Stimulated activated naive CD8-positive, alpha-beta T cell treated with anti-CD3 and anti-CD28 coated beads, Interleukin-15, Interleukin-2, amounts not matched to agents 100 ng/mL and 50 ng/mL, for 24 hours (primary cell): Measurements from ENCODE around the gene ENOX1.
"Not testable (repeated sequence)": the region's sequence is repeated elsewhere in the genome, so short reads cannot be mapped to it uniquely, and the experiment has no call there.

Experiments
- H3K27ac Mint-ChIP-seq: one replicate; pipeline ENCODE4 v1.8.0; 2021; ENCODE audit warnings: mild to moderate bottlenecking, mixed read lengths
- H3K27me3 Mint-ChIP-seq: one replicate; pipeline ENCODE4 v1.8.0; 2021; ENCODE audit warnings: mixed read lengths
- H3K36me3 Mint-ChIP-seq: one replicate; pipeline ENCODE4 v1.8.0; 2021; ENCODE audit warnings: low read depth, mixed read lengths
- H3K4me1 Mint-ChIP-seq: one replicate; pipeline ENCODE4 v1.8.0; 2021; ENCODE audit warnings: low read depth, mixed read lengths
- H3K4me3 Mint-ChIP-seq: one replicate; pipeline ENCODE4 v1.8.0; 2021; ENCODE audit warnings: mild to moderate bottlenecking, mixed read lengths
- H3K9me3 Mint-ChIP-seq: one replicate; pipeline ENCODE4 v1.8.0; 2021; ENCODE audit warnings: mixed read lengths

ENOX1 gene

DNA sequence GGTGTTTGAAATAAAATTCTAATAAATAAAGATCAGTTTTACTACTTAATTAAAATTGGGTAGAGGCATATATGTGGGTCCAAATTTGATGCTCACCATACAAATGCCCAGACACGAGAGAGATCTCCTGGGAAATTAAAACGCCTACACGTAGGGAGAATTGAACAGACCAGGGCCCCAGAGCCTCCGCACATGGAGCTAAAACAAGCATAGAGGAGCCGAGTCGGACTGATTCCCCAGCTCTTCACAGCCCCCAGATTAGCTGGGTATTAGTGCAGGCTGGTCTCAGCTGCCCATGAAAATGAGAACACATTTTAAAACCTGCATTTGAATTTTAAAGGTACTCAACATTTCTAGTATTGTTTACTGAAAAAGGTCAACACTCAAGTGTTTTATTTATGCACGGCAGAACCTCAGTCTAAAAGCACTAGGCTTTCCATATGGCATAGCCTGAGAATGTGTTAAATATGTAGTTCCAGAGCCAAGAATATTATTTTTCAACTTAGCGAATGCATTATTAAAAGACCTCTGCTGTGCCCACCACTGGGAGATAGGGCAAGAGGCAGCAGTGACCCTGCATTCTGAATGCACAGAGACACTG lies 344.8 kb downstream of the ENOX1 start:
- no peaks in the 10 kb centered on the region for H3K4me1 Mint-ChIP-seq
- H3K27ac Mint-ChIP-seq = no peak overlapping the region

DNA sequence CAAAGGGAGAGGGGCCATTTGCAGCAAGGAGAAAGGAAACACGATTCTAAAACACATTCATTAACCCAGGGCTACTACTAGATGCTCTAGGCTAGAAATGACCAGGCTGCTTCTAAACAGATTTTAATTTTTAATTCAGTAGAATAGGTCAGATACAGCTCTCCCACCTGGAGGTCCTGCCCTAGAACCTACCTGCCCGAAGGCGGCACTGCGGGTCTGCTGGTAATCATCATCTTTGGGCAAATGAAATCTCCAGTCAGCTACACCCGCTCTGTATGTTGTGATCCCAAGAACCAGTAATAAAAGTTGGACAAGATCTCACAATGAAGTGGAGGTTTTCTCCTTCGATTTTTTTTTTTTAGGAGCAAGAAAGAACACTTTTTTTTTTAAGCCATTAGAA lies 345.3 kb downstream of the ENOX1 start:
- no peaks in the 10 kb centered on the region for H3K9me3 Mint-ChIP-seq
- H3K4me1 Mint-ChIP-seq = no peaks in the 10 kb centered on the region
- no peak overlapping the region for H3K27ac Mint-ChIP-seq
- H3K27me3 Mint-ChIP-seq = peaks cover 8% of the 10 kb centered on the region
- no peak overlapping the region for H3K4me3 Mint-ChIP-seq
- no peaks in the 10 kb centered on the region for H3K36me3 Mint-ChIP-seq

More for the DNA sequence above, 344.8 kb downstream of the ENOX1 start:
- no peaks in the 10 kb centered on the region for H3K36me3 Mint-ChIP-seq
- H3K9me3 Mint-ChIP-seq = no peaks in the 10 kb centered on the region
- H3K27me3 Mint-ChIP-seq = peaks cover 8% of the 10 kb centered on the region
- no peak overlapping the region for H3K4me3 Mint-ChIP-seq

DNA sequence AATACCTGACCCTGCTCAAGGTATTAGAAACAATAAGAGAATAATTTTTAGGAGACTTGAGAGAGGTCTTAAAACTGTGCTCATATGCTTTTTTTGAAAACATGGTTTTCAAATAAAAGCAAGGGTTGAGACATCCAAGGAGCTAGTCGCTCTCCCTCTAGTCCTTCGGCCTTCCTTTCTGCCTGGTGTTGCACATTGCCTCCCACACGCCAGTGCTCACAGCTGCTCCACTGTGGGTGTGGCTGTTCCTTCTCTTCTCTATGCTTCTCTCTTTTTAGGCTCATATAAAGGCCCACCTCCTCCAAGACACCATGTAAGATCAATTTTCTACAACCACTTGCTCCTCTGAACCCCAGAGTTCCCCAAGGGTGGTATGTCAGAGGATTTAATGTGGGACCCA lies 352.6 kb downstream of the ENOX1 start:
- Mint-ChIP-seq H3K36me3 (no peaks in the 10 kb centered on the region), H3K27me3 (peaks cover 4% of the 10 kb centered on the region), H3K4me1 (no peaks in the 10 kb centered on the region), H3K9me3 (no peaks in the 10 kb centered on the region), H3K4me3 (no peak overlapping the region), H3K27ac (no peak overlapping the region)

DNA sequence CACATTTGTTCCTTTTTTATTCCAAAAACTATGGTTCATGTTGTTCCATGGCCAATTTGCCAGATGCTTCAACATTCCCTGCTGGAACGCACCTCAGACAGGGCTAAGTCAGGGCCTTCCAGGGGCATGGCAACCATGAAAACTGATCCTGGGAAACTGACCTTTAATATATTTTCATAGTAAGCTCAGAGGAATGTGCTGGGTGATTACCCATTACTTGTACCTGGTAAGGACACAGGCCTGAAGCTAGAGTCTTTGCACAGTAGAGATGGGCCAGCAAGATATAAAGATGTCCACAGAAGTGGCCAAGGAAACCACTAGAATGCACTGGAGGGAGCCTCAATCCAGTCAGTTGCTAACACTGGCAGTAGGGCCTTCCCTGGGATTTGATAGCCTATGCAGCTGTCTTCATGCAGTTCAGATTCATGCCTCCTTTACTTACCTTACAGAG lies 353.1 kb downstream of the ENOX1 start:
- no peak overlapping the region for H3K27ac Mint-ChIP-seq
- H3K4me3 Mint-ChIP-seq = no peak overlapping the region
- H3K9me3 Mint-ChIP-seq = no peaks in the 10 kb centered on the region
- H3K4me1 Mint-ChIP-seq = no peaks in the 10 kb centered on the region
- peaks cover 4% of the 10 kb centered on the region for H3K27me3 Mint-ChIP-seq
- H3K36me3 Mint-ChIP-seq = no peaks in the 10 kb centered on the region

DNA sequence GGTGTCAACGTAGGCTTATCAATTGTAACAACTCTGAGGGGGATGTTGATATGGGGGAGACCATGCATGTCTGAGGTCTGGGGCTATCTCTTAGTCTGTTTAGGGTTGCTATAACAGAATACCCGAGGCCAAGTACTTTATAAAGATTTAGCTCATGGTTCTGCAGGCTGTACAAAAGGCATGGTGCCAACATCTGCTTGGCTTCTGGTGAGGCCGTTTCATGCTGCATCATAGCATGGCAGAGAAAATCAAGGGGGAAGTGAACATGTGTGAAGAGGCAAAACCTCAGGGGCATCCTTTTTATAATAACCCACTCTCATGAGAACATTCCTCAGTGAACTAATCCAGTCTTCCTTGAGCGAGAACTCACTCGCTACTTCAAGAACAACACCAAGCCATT lies 353.8 kb downstream of the ENOX1 start:
- H3K27me3 Mint-ChIP-seq = peaks cover 2% of the 10 kb centered on the region
- H3K4me1 Mint-ChIP-seq = no peaks in the 10 kb centered on the region
- no peak overlapping the region for H3K27ac Mint-ChIP-seq
- H3K36me3 Mint-ChIP-seq = no peaks in the 10 kb centered on the region
- no peaks in the 10 kb centered on the region for H3K9me3 Mint-ChIP-seq
- H3K4me3 Mint-ChIP-seq = no peak overlapping the region

DNA sequence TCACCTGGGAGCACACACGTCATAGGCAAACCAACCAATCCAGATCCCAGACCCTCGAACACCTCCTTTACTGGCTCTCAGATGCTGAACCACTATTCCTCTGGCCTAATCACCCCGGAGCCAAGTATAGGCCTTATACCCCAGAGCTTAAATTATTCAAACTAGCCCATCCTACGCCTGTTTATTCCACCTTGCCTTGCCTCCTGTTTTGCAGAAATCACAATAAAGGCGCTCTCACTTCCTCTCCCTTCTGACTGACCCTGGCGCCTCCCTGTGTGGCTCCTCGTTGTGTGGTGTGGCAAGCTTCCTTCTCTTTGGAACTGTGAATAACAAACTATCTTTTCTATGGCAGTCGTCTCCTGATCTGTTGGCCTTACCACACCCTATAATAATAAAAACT lies 354.9 kb downstream of the ENOX1 start:
- Mint-ChIP-seq H3K36me3 (no peaks in the 10 kb centered on the region), H3K27ac (no peak overlapping the region), H3K27me3 (no peaks in the 10 kb centered on the region), H3K4me1 (no peaks in the 10 kb centered on the region), H3K4me3 (no peak overlapping the region), H3K9me3 (no peaks in the 10 kb centered on the region)

DNA sequence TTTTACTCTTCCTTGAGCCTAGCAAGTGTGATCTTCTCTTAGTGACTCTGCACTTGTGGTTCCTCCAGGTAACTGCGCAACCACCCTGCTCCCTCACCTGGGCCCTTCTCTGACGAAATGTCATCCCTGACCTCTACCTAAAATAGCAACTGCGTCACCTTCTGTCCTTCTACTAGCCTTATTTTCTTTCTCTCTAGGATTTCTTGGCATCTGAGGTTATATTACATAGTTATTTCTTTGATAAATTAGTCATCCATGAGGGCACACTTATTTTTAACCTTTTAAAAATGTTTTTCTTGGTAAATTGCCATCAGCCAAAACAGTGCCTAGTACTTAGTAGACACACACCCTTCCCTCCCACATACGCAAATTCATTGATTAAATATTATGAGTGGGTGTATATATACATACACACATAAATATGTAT lies 355.5 kb downstream of the ENOX1 start:
- Mint-ChIP-seq H3K4me1 (no peaks in the 10 kb centered on the region), H3K27me3 (no peaks in the 10 kb centered on the region), H3K9me3 (no peaks in the 10 kb centered on the region), H3K27ac (no peak overlapping the region), H3K4me3 (no peak overlapping the region), H3K36me3 (no peaks in the 10 kb centered on the region)

DNA sequence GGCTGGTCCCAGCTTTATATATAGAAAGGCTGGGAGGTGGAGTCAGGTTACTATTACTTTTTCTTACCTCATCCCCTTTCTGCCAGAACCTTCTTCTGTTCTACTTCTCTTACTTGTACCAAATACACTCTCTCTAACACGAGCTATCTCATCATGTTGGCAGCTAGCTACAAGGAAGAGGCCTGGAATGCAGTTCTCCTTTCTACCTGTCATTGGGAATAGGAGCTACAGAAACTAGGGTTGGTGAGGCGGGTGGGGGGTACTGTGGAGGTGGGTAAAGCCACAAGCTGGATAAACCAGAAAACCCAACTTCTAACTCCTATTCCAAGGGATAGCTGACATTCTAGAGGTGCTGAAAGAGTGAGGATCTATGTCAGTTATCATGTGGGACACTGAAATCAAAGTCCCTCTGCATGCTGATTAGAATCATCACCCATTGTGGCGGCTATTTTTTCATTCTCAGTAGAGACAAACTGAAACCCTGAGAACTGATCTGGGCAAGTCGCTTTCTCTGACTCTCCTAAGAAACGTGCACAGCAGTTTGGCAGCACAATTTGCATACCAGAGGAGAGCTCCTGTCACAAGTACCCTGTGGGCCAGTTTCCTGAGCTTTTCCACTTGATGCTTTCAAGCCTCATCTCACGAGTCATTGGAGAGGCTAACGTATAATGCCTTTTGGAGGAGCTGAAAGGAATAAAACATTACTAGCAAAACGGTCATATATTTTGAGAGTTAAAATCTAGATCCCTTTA lies 358.1 kb downstream of the ENOX1 start:
- no peaks in the 10 kb centered on the region for H3K27me3 Mint-ChIP-seq
- H3K4me1 Mint-ChIP-seq = no peaks in the 10 kb centered on the region
- H3K4me3 Mint-ChIP-seq = no peak overlapping the region
- no peaks in the 10 kb centered on the region for H3K9me3 Mint-ChIP-seq
- H3K27ac Mint-ChIP-seq = no peak overlapping the region
- H3K36me3 Mint-ChIP-seq = no peaks in the 10 kb centered on the region

DNA sequence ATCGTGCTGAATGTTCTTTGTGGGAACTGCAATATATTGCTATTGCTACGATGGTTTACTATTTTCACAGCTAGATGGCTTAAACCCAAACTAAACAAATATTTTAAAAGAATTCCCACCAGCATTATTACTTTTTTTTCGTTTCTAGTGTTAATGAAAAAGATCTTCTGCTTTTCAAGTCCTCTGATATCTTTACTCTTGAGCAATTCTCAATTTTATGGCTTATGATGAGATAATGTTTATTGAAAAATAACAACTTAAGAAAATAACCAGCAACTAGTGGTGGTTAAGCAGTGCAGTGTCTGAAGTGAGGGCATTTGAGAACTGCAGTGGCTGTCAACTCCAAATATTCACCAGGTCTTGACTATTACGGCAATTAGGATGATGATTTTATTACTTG lies 360.4 kb downstream of the ENOX1 start:
- Mint-ChIP-seq H3K36me3 (no peaks in the 10 kb centered on the region), H3K9me3 (no peaks in the 10 kb centered on the region), H3K27ac (no peak overlapping the region), H3K4me3 (no peak overlapping the region), H3K27me3 (no peaks in the 10 kb centered on the region), H3K4me1 (no peaks in the 10 kb centered on the region)

DNA sequence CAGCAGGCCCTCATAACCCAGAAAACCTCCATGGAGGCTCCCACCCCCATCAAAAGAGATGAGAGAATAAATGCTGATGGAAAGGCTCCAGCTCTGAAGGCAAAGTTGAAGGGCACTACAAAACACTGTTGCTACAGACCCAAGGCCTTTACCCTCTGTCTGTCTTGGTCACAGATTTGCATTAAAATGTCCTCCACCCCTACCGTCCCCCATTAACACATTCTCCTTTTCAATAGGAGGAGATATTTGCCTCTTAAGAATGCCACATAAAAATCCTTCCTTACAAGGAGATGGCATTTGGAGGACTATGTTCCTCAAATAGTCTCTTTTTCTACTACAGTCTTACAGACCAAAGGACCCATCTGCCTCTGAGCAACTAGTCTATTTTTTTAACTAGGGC lies 361.5 kb downstream of the ENOX1 start:
- Mint-ChIP-seq H3K36me3 (no peaks in the 10 kb centered on the region), H3K4me3 (no peak overlapping the region), H3K27me3 (no peaks in the 10 kb centered on the region), H3K4me1 (no peaks in the 10 kb centered on the region), H3K27ac (no peak overlapping the region), H3K9me3 (no peaks in the 10 kb centered on the region)

DNA sequence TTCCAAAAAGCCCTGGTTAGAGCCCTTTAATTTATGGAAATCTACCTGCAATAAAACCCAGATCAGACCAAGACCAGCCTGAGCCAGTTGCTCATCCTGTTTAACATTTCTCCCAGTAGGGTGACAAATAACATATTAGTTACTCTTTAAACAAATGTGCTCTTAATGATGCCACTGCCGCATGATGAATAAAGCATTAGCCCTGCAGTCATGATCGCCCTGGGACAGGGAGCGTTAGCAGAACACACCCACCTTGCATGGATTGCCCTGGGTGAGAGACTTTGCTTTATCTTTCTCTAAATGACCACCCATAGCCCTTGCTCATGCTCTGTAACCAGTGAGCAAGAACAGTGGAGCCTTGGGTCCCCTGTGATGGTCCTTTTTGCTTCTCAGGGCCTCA lies 362.4 kb downstream of the ENOX1 start:
- Mint-ChIP-seq H3K36me3 (no peaks in the 10 kb centered on the region), H3K9me3 (no peaks in the 10 kb centered on the region), H3K4me3 (no peak overlapping the region), H3K27ac (no peak overlapping the region), H3K4me1 (no peaks in the 10 kb centered on the region), H3K27me3 (no peaks in the 10 kb centered on the region)

DNA sequence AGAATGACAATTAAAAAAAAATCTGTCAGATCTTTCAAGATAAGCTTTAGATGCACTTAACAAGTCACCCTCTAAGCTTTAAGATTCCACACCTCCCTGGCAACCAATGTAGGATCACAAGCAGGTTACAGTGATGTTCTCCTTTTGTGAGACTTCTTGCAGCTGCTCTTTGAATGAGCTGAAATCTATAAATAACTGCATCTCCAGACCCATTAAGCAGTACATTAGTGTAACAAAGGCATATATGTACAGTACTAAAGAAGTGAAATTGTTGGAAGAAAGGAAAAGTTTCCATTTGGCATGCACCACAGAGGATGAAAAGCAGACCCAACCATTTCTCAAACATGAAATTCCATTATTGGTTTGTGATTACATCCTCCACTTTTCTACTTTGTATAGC lies 364.7 kb downstream of the ENOX1 start:
- Mint-ChIP-seq H3K4me1 (no peaks in the 10 kb centered on the region), H3K36me3 (no peaks in the 10 kb centered on the region), H3K27ac (no peak overlapping the region)

DNA sequence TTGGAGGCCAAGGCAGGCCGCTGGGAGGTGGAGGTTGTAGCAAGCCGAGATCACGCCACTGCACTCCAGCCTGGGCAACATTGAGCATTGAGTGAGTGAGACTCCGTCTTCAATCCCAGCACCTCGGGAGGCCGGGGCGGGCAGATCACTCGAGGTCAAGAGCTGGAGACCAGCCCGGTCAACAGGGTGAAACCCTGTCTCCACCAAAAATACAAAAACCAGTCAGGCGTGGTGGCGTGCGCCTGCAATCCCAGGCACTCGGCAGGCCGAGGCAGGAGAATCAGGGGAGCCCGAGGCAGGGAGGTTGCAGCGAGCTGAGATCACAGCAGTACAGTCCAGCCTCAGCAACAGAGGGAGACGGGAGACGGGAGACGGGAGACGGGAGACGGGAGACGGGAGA lies 369.9 kb downstream of the ENOX1 start:
- not testable (repeated sequence) for H3K27ac Mint-ChIP-seq, H3K4me3 Mint-ChIP-seq, H3K36me3 Mint-ChIP-seq, H3K27me3 Mint-ChIP-seq, H3K4me1 Mint-ChIP-seq, H3K9me3 Mint-ChIP-seq

More for the DNA sequence above, 364.7 kb downstream of the ENOX1 start:
- Mint-ChIP-seq H3K9me3 (no peaks in the 10 kb centered on the region), H3K4me3 (no peak overlapping the region), H3K27me3 (no peaks in the 10 kb centered on the region)

DNA sequence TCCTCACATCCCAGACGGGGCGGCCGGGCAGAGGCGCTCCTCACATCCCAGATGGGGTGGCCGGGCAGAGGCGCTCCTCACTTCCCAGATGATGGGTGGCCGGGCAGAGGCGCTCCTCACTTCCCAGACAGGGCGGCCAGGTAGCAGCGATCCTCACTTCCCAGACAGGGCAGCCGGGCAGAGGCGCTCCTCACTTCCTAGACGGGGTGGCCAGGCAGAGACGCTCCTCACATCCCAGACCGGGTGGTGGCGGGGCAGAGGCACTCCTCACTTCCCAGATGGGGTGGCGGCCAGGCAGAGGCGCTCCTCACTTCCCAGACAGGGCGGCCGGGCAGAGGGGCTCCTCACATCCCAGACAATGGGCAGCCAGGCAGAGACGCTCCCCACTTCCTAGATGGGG lies 370.4 kb downstream of the ENOX1 start:
- H3K4me3 Mint-ChIP-seq, H3K36me3 Mint-ChIP-seq, H3K27me3 Mint-ChIP-seq, H3K9me3 Mint-ChIP-seq, H3K27ac Mint-ChIP-seq, H3K4me1 Mint-ChIP-seq: not testable (repeated sequence)

DNA sequence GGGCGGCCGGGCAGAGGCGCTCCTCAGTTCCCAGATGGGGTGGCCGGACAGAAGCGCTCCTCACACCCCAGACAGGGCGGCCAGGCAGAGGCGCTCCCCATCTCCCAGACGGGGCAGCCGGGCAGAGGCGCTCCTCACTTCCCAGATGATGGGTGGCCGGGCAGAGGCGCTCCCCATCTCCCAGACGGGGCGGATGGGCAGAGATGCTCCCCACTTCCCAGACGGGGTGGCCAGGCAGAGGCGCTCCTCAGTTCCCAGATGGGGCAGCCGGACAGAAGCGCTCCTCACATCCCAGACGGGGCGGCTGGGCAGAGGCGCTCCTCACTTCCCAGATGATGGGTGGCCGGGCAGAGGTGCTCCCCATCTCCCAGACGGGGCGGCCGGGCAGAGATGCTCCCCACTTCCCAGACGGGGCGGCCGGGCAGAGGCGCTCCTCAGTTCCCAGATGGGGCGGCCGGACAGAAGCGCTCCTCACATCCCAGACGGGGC lies 370.8 kb downstream of the ENOX1 start:
- H3K27ac Mint-ChIP-seq, H3K36me3 Mint-ChIP-seq, H3K4me1 Mint-ChIP-seq, H3K27me3 Mint-ChIP-seq, H3K9me3 Mint-ChIP-seq, H3K4me3 Mint-ChIP-seq: not testable (repeated sequence)

DNA sequence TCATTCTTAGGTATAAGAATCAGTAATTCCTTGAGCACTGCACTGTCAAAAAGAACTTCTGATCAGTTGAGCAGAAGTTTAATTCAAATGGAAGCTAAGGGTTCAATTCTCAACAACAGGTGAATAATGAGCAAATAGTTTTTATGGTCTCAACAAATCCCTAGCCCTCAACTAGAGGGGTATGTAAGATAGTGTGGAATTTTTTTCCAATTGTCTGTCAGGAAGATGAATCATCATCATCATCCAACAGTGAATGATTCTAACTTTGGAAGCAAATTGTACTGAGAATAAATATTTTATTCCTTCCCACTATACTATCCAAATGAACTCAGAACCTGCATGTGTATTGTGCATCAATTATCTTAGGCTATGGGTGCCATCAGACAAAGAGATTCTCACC lies 372.7 kb downstream of the ENOX1 start:
- Mint-ChIP-seq H3K27me3 (peaks cover 4% of the 10 kb centered on the region), H3K9me3 (no peaks in the 10 kb centered on the region), H3K4me1 (no peaks in the 10 kb centered on the region), H3K27ac (no peak overlapping the region), H3K4me3 (no peak overlapping the region), H3K36me3 (no peaks in the 10 kb centered on the region)
